Measurements from ENCODE around the gene HHIPL1.

HHIPL1 gene

DNA sequence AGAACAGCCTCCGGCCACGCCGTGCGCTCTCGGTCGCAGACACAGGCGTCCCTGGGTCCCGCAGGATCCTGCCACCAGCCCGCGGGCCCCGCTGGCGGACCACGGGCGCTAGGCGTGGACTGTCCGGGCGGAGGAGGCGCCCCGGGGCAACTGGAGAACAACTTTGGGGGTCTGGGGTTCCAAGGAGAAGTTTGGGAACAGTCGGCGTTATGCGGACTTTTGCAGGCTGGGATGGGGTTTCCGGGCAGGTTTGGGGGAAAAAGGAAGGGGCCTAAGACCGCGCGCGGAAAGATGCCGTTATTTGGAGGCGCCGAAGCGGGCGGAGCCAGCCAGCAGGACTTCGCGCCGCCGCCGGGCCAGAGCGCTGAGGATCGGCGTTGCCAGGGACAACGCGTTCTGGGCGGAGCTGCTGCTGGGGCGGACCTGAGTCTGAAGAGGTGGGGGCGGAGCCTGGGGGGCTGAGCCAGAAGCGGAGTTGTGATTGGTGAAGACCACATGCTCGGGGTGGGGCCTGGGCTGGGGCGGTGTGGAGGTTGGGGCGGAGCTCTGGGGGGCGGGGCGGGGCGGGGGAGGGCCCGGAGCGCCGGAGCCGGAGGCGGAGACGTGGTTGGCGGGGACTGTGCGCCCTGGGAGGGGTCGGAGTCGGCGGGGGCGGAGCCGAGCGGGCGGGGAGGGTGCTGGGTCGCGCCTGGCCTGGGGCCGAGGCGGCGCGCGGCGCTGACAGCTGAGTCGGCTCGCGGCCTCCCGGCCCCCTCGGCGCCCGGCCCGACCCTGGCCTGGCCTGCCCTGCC lies 38.9 kb downstream of the HHIPL1 start, which contains the start of gene CYP46A1:
TSS of gene CYP46A1 (plus strand) at position 680 of the 791 bp plus-strand sequence. CDS start 120 bp downstream, outside the sequence.
- peaks cover 10% of the 10 kb centered on the region for H3K4me1 ChIP-seq (ENCODE audit: insufficient read depth, low read length, poor library complexity, severe bottlenecking)
- H3K4me2 ChIP-seq (ENCODE audit: low read depth, low read length, poor library complexity, severe bottlenecking) = peak within 1 kb of the TSS; percentile 97
- TF ChIP-seq, protein P1, sequence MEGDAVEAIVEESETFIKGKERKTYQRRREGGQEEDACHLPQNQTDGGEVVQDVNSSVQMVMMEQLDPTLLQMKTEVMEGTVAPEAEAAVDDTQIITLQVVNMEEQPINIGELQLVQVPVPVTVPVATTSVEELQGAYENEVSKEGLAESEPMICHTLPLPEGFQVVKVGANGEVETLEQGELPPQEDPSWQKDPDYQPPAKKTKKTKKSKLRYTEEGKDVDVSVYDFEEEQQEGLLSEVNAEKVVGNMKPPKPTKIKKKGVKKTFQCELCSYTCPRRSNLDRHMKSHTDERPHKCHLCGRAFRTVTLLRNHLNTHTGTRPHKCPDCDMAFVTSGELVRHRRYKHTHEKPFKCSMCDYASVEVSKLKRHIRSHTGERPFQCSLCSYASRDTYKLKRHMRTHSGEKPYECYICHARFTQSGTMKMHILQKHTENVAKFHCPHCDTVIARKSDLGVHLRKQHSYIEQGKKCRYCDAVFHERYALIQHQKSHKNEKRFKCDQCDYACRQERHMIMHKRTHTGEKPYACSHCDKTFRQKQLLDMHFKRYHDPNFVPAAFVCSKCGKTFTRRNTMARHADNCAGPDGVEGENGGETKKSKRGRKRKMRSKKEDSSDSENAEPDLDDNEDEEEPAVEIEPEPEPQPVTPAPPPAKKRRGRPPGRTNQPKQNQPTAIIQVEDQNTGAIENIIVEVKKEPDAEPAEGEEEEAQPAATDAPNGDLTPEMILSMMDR (conservative IDR thresholded peaks at IDR 0.05; ENCODE audit: low read length) = no peak
- no peak for TF ChIP-seq EZH2phosphoT487 (IDR thresholded peaks at IDR 0.05; ENCODE audit: borderline replicate concordance)
- peak within 1 kb of the TSS; percentile 100 for H2AFZ ChIP-seq (ENCODE audit: low read length)
- H3K9ac ChIP-seq (ENCODE audit: low read depth, low read length, poor library complexity, severe bottlenecking) = peak within 1 kb of the TSS; percentile 83
- no peaks in the 10 kb centered on the region for H3K79me2 ChIP-seq (ENCODE audit: insufficient read depth, low read length)
- H4K20me1 ChIP-seq (ENCODE audit: insufficient read depth, low read length, poor library complexity, severe bottlenecking) = no peaks in the 10 kb centered on the region
- no peaks in the 10 kb centered on the region for H3F3A ChIP-seq (ENCODE audit: low read depth)
- no peaks in the 10 kb centered on the region for H3K27me3 ChIP-seq (ENCODE audit: insufficient read depth, low read length, poor library complexity, severe bottlenecking)
- peak within 1 kb of the TSS; percentile 99 for H3K4me3 ChIP-seq (ENCODE audit: low read length, poor library complexity, severe bottlenecking)
- no peaks in the 10 kb centered on the region for H3K9me3 ChIP-seq (ENCODE audit: insufficient read depth, low read depth, low read length)
- H3K9me2 ChIP-seq (replicated peaks; ENCODE audit: low read depth, low read length) = no peaks in the 10 kb centered on the region
- H3K36me3 ChIP-seq (ENCODE audit: insufficient read depth, low read length) = no peaks in the 10 kb centered on the region

DNA sequence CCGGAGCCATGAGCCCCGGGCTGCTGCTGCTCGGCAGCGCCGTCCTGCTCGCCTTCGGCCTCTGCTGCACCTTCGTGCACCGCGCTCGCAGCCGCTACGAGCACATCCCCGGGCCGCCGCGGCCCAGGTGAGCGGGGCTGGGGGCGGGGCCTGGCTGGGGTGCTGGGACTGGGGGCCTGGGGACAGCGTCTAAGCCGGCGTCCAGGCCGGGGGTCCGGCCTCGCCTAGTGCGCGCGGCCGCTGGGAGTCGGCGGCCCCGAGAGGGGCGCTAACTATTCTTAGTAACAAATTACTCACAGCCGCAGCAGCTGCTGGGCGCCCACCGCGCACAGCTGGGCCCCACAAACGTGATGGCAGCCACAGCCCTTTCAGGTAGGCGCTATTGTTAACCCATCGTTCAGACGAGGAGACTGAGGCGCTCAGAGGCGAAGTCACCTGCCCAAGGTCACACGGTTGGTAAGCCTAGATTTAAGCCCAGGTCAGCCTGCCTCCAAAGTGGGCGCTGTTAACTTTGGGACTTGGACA lies 39.5 kb downstream of the HHIPL1 start:
- Histone ChIP-seq H3F3A (ENCODE audit: low read depth) (no peaks in the 10 kb centered on the region), H4K20me1 (ENCODE audit: insufficient read depth, low read length, poor library complexity, severe bottlenecking) (no peaks in the 10 kb centered on the region), H3K9ac (ENCODE audit: low read depth, low read length, poor library complexity, severe bottlenecking) (no peak overlapping the region), H3K79me2 (ENCODE audit: insufficient read depth, low read length) (no peaks in the 10 kb centered on the region), H3K9me3 (ENCODE audit: insufficient read depth, low read depth, low read length) (no peaks in the 10 kb centered on the region), H3K27me3 (ENCODE audit: insufficient read depth, low read length, poor library complexity, severe bottlenecking) (no peaks in the 10 kb centered on the region), H3K4me3 (ENCODE audit: low read length, poor library complexity, severe bottlenecking) (peak overlapping the region; percentile 70), H2AFZ (ENCODE audit: low read length) (peak overlapping the region; percentile 54; the same call in 1 of the 2 replicates), H3K4me1 (ENCODE audit: insufficient read depth, low read length, poor library complexity, severe bottlenecking) (peaks cover 10% of the 10 kb centered on the region), H3K36me3 (ENCODE audit: insufficient read depth, low read length) (no peaks in the 10 kb centered on the region), H3K9me2 (replicated peaks; ENCODE audit: low read depth, low read length) (no peaks in the 10 kb centered on the region), H3K4me2 (ENCODE audit: low read depth, low read length, poor library complexity, severe bottlenecking) (peak overlapping the region; percentile 68)
- no peak for TF ChIP-seq EZH2phosphoT487 (IDR thresholded peaks at IDR 0.05; ENCODE audit: borderline replicate concordance)
- TF ChIP-seq, protein P1 (conservative IDR thresholded peaks at IDR 0.05; ENCODE audit: low read length) = no peak

DNA sequence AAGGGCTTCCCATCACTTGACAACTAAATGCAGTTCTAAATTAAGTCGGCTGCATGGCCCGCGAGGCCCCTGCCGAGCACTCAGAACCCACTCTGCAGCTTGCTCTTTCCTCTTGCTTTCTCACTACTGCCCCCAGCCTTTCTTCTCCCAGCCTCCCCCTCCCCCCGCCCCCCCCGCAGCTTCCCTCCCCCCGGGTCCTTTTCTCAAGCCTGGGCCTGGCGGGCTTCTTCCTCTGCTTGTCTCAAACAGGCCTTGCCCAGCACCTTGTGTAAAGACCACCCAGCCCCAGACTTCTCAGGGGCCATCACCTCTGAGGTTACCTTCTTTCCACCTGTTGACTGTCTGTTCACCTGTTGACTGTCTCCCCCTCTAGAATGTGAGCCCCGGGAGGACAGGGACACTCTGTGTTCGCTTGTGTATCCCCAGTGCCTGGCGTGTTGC lies 40.2 kb downstream of the HHIPL1 start:
- Histone ChIP-seq H3F3A (ENCODE audit: low read depth) (no peaks in the 10 kb centered on the region), H3K4me1 (ENCODE audit: insufficient read depth, low read length, poor library complexity, severe bottlenecking) (peaks cover 10% of the 10 kb centered on the region), H3K27me3 (ENCODE audit: insufficient read depth, low read length, poor library complexity, severe bottlenecking) (no peaks in the 10 kb centered on the region), H3K4me2 (ENCODE audit: low read depth, low read length, poor library complexity, severe bottlenecking) (no peak overlapping the region), H3K36me3 (ENCODE audit: insufficient read depth, low read length) (no peaks in the 10 kb centered on the region), H3K9me3 (ENCODE audit: insufficient read depth, low read depth, low read length) (no peaks in the 10 kb centered on the region), H2AFZ (ENCODE audit: low read length) (no peak overlapping the region), H3K4me3 (ENCODE audit: low read length, poor library complexity, severe bottlenecking) (no peak overlapping the region), H3K9me2 (replicated peaks; ENCODE audit: low read depth, low read length) (no peaks in the 10 kb centered on the region), H3K79me2 (ENCODE audit: insufficient read depth, low read length) (no peaks in the 10 kb centered on the region), H4K20me1 (ENCODE audit: insufficient read depth, low read length, poor library complexity, severe bottlenecking) (no peaks in the 10 kb centered on the region), H3K9ac (ENCODE audit: low read depth, low read length, poor library complexity, severe bottlenecking) (no peak overlapping the region)
- TF ChIP-seq, protein P1 (conservative IDR thresholded peaks at IDR 0.05; ENCODE audit: low read length) = no peak
- no peak for TF ChIP-seq EZH2phosphoT487 (IDR thresholded peaks at IDR 0.05; ENCODE audit: borderline replicate concordance)

All from Loucy (cell line).